Activated naive CD4-positive, alpha-beta T cell treated with anti-CD3 and anti-CD28 coated beads for 36 hours (primary cell): Measurements from ENCODE around the gene NEU4. TPM values are rescaled to one million over a fixed set of nuclear protein-coding genes. Genes with fewer than 3 reads are reported as not detected.

Source experiments
- CTCF ChIA-PET: fragments of 350-600 bp; sonication (Branson Sonifier 250); formaldehyde crosslinking; loops from one replicate; lab custom pipeline; 2021; ENCODE audit warnings: antibody characterized with exemption; lab: Charles Lee
- DNase-seq: peaks from one replicate; pipeline ENCODE4 v3.0.0-alpha.2; 2020
- H3K27ac Mint-ChIP-seq: one replicate; pipeline ENCODE4 v1.8.0; 2021; ENCODE audit warnings: mild to moderate bottlenecking, mixed read lengths
- H3K27me3 Mint-ChIP-seq: one replicate; pipeline ENCODE4 v1.8.0; 2021; ENCODE audit warnings: low read depth, mixed read lengths
- H3K36me3 Mint-ChIP-seq: one replicate; pipeline ENCODE4 v1.8.0; 2021; ENCODE audit warnings: low read depth, mixed read lengths
- H3K4me1 Mint-ChIP-seq: one replicate; pipeline ENCODE4 v1.8.0; 2021; ENCODE audit warnings: low read depth, mixed read lengths
- H3K4me3 Mint-ChIP-seq: one replicate; pipeline ENCODE4 v1.8.0; 2021; ENCODE audit warnings: mild to moderate bottlenecking, moderate library complexity, mixed read lengths
- H3K9me3 Mint-ChIP-seq: one replicate; pipeline ENCODE4 v1.8.0; 2021; ENCODE audit warnings: mixed read lengths
- intact Hi-C: fragments of 100-400 bp; cut with micrococcal nuclease; formaldehyde crosslinking; loops from one replicate; pipeline ENCODE4 v1.15.1; 2023
- total RNA-seq, 2 experiments: library from RNA; stranded (reverse); gene quantifications; one replicate each; pipeline ENCODE4 v1.2.3, GENCODE V29; 2021

The NEU4 gene
- total RNA-seq, 2 experiments from 2014 or later: not detected

- Mint-ChIP-seq H3K27me3 (peaks cover 10% of the 10 kb centered on the region), H3K4me1 (peaks cover 45% of the 10 kb centered on the region), H3K4me3 (no peak overlapping the region), H3K36me3 (no peaks in the 10 kb centered on the region), H3K9me3 (peaks cover 5% of the 10 kb centered on the region), H3K27ac (no peak overlapping the region)
- intact Hi-C loops: loop anchor here (5.0 kb wide), 4 partner anchors 36 to 739 kb away; partner anchors contain the start of gene MTERF4
- CTCF ChIA-PET: interaction anchor here (0.6 to 1.3 kb wide), 3 partner anchors 27 to 38 kb away, joined by 3 to 7 read pairs (median 3); no protein-coding TSS in a partner anchor
- no peak for DNase-seq
Observed at GRCh38 chr2:241841181-241842066, 32.4 kb downstream of the NEU4 start.

GRCh38 chr2:241842067-241842415 lies 33.0 kb downstream of the NEU4 start:
- H3K27ac Mint-ChIP-seq: no peak overlapping the region
- no peak overlapping the region for H3K4me3 Mint-ChIP-seq
- peaks cover 48% of the 10 kb centered on the region for H3K4me1 Mint-ChIP-seq
- peaks cover 8% of the 10 kb centered on the region for H3K27me3 Mint-ChIP-seq
- CTCF ChIA-PET: no interaction called here
- H3K9me3 Mint-ChIP-seq: peaks cover 5% of the 10 kb centered on the region
- intact Hi-C loops: loop anchor here (5.0 kb wide), 4 partner anchors 35 to 740 kb away; partner anchors contain the start of gene MTERF4
- no peak for DNase-seq
- no peaks in the 10 kb centered on the region for H3K36me3 Mint-ChIP-seq

- peaks cover 5% of the 10 kb centered on the region for H3K9me3 Mint-ChIP-seq
- intact Hi-C loops: loop anchor here (5.0 kb wide), 4 partner anchors 35 to 740 kb away; partner anchors contain the start of gene MTERF4
- DNase-seq: peak; percentile 44
- peaks cover 7% of the 10 kb centered on the region for H3K27me3 Mint-ChIP-seq
- CTCF ChIA-PET: no interaction called here
- peak overlapping the region; percentile 27 for H3K4me3 Mint-ChIP-seq
- no peak overlapping the region for H3K27ac Mint-ChIP-seq
- H3K36me3 Mint-ChIP-seq: no peaks in the 10 kb centered on the region
- H3K4me1 Mint-ChIP-seq: peaks cover 42% of the 10 kb centered on the region
Observed at GRCh38 chr2:241842620-241843211, 33.7 kb downstream of the NEU4 start.

- Mint-ChIP-seq H3K36me3 (no peaks in the 10 kb centered on the region), H3K4me1 (peaks cover 40% of the 10 kb centered on the region), H3K9me3 (peaks cover 5% of the 10 kb centered on the region), H3K4me3 (peak overlapping the region; percentile 27), H3K27ac (no peak overlapping the region), H3K27me3 (peaks cover 6% of the 10 kb centered on the region)
- CTCF ChIA-PET: no interaction called here
- no peak for DNase-seq
- intact Hi-C loops: loop anchor here (1.0 to 5.0 kb wide), 6 partner anchors 16 to 741 kb away; partner anchors contain the start of gene MTERF4
Observed at GRCh38 chr2:241843321-241844065, 34.5 kb downstream of the NEU4 start.

- no peaks in the 10 kb centered on the region for H3K36me3 Mint-ChIP-seq
- H3K27ac Mint-ChIP-seq: peak overlapping the region; percentile 74
- CTCF ChIA-PET: interaction anchor here (0.9 kb wide), 1 partner anchor 15 kb away, joined by 4 read pairs; no protein-coding TSS in a partner anchor
- H3K27me3 Mint-ChIP-seq: peaks cover 6% of the 10 kb centered on the region
- peaks cover 37% of the 10 kb centered on the region for H3K4me1 Mint-ChIP-seq
- DNase-seq: peak; percentile 90
- peak overlapping the region; percentile 56 for H3K4me3 Mint-ChIP-seq
- peaks cover 5% of the 10 kb centered on the region for H3K9me3 Mint-ChIP-seq
- intact Hi-C loops: loop anchor here (1.0 to 5.0 kb wide), 6 partner anchors 15 to 742 kb away; partner anchors contain the start of gene MTERF4
Observed at GRCh38 chr2:241844066-241844728, 35.2 kb downstream of the NEU4 start.

GRCh38 chr2:241844831-241845578 lies 36.0 kb downstream of the NEU4 start:
- intact Hi-C loops: loop anchor here (1.0 to 5.0 kb wide), 6 partner anchors 14 to 743 kb away; partner anchors contain the start of gene MTERF4
- no peak for DNase-seq
- Mint-ChIP-seq H3K9me3 (peaks cover 5% of the 10 kb centered on the region), H3K27ac (peak overlapping the region; percentile 74), H3K27me3 (peaks cover 6% of the 10 kb centered on the region), H3K36me3 (no peaks in the 10 kb centered on the region), H3K4me1 (peaks cover 37% of the 10 kb centered on the region), H3K4me3 (peak overlapping the region; percentile 56)
- CTCF ChIA-PET: interaction anchor here (0.9 to 2.2 kb wide), 2 partner anchors 15 to 34 kb away, joined by 4 to 10 read pairs; no protein-coding TSS in a partner anchor

- Mint-ChIP-seq H3K4me1 (peaks cover 37% of the 10 kb centered on the region), H3K27me3 (peaks cover 6% of the 10 kb centered on the region), H3K9me3 (peaks cover 5% of the 10 kb centered on the region), H3K36me3 (peaks cover 1% of the 10 kb centered on the region), H3K27ac (peak overlapping the region; percentile 44), H3K4me3 (peak overlapping the region; percentile 33)
- intact Hi-C loops: no loop called here
- CTCF ChIA-PET: interaction anchor here (2.2 kb wide), 1 partner anchor 33 kb away, joined by 10 read pairs; no protein-coding TSS in a partner anchor
- DNase-seq: no peak
Observed at GRCh38 chr2:241846406-241846805, 37.4 kb downstream of the NEU4 start.

GRCh38 chr2:241848761-241849615 lies 40.0 kb downstream of the NEU4 start:
- H3K27ac Mint-ChIP-seq: no peak overlapping the region
- intact Hi-C loops: no loop called here
- H3K4me3 Mint-ChIP-seq: no peak overlapping the region
- peak; percentile 5 for DNase-seq
- peaks cover 5% of the 10 kb centered on the region for H3K9me3 Mint-ChIP-seq
- H3K36me3 Mint-ChIP-seq: peaks cover 6% of the 10 kb centered on the region
- peaks cover 25% of the 10 kb centered on the region for H3K4me1 Mint-ChIP-seq
- CTCF ChIA-PET: no interaction called here
- H3K27me3 Mint-ChIP-seq: no peaks in the 10 kb centered on the region

- Mint-ChIP-seq H3K9me3 (peaks cover 5% of the 10 kb centered on the region), H3K4me1 (peaks cover 18% of the 10 kb centered on the region), H3K27ac (peak overlapping the region; percentile 36), H3K27me3 (no peaks in the 10 kb centered on the region), H3K36me3 (peaks cover 6% of the 10 kb centered on the region), H3K4me3 (no peak overlapping the region)
- CTCF ChIA-PET: interaction anchor here (0.7 kb wide), 1 partner anchor 62 kb away, joined by 3 read pairs; no protein-coding TSS in a partner anchor
- intact Hi-C loops: no loop called here
- DNase-seq: no peak
Observed at GRCh38 chr2:241849616-241850543, 40.9 kb downstream of the NEU4 start.
